ENCODE measurements around the gene AVL9.

DNA sequence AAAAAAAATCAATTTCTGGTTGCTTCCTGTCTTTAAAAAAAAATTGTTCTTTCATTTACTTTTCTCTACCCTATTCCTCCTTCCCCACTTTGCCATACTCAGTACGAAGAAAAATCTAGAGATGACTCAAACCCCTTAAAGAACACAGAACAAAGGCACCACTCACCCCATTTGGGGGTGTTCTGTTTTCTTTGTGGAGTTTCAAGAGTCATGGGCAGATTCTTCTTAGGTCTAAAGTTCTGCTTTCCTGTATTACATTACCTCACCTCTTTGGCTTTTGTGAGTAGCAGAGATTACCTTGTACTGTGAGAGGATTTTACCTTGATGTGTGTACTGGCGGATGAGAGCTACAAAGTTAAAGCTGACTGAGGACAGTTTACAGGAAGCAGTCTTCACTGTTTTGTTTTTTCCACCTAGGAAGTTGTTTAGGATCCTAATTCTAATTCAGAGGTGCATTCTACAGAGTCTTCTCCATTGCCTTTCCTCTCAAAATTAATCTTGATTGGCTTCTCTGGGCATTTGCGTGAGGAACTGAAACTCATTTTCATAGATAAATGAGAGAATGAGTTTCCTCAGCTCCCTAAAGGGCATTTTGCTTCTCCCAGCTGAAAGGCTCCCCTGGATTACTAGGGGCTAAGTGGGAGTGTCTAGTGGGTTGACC is 20.7 kb downstream of the AVL9 start:
- TF ChIP-seq, protein P1, sequence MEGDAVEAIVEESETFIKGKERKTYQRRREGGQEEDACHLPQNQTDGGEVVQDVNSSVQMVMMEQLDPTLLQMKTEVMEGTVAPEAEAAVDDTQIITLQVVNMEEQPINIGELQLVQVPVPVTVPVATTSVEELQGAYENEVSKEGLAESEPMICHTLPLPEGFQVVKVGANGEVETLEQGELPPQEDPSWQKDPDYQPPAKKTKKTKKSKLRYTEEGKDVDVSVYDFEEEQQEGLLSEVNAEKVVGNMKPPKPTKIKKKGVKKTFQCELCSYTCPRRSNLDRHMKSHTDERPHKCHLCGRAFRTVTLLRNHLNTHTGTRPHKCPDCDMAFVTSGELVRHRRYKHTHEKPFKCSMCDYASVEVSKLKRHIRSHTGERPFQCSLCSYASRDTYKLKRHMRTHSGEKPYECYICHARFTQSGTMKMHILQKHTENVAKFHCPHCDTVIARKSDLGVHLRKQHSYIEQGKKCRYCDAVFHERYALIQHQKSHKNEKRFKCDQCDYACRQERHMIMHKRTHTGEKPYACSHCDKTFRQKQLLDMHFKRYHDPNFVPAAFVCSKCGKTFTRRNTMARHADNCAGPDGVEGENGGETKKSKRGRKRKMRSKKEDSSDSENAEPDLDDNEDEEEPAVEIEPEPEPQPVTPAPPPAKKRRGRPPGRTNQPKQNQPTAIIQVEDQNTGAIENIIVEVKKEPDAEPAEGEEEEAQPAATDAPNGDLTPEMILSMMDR (IDR thresholded peaks at IDR 0.05) = no peak
- TF ChIP-seq ZFX (IDR thresholded peaks at IDR 0.05; ENCODE audit: borderline replicate concordance) = no peak

Data from 22Rv1 (cell line).